Endothelial cell (in vitro differentiated cells): Measurements from ENCODE around the gene PTPRT. TPM values are rescaled to one million over a fixed set of nuclear protein-coding genes. Genes with fewer than 3 reads are reported as not detected.

Source experiments
- DNase-seq: peaks from one replicate; pipeline ENCODE4 v3.0.0; 2021; ENCODE audit warnings: low spot score
- H3K27ac Mint-ChIP-seq: one replicate; pipeline ENCODE4 v1.8.0; 2021; ENCODE audit warnings: mixed read lengths, inconsistent platforms; ENCODE audit not compliant: unreplicated experiment
- H3K27me3 Mint-ChIP-seq: one replicate; pipeline ENCODE4 v1.8.0; 2021; ENCODE audit warnings: mild to moderate bottlenecking, moderate library complexity, mixed read lengths, inconsistent platforms; ENCODE audit not compliant: unreplicated experiment
- H3K36me3 Mint-ChIP-seq: one replicate; pipeline ENCODE4 v1.8.0; 2021; ENCODE audit warnings: mild to moderate bottlenecking, low read depth, mixed read lengths, inconsistent platforms; ENCODE audit not compliant: unreplicated experiment
- H3K4me1 Mint-ChIP-seq: one replicate; pipeline ENCODE4 v1.8.0; 2021; ENCODE audit warnings: mild to moderate bottlenecking, mixed read lengths, inconsistent platforms; ENCODE audit not compliant: unreplicated experiment
- H3K4me3 Mint-ChIP-seq: one replicate; pipeline ENCODE4 v1.8.0; 2021; ENCODE audit warnings: mild to moderate bottlenecking, mixed read lengths, inconsistent platforms; ENCODE audit not compliant: unreplicated experiment
- H3K9me3 Mint-ChIP-seq: one replicate; pipeline ENCODE4 v1.8.0; 2021; ENCODE audit warnings: mixed read lengths, inconsistent platforms; ENCODE audit not compliant: unreplicated experiment
- total RNA-seq: library from RNA; stranded (reverse); fragmentation: NEBNext Ultra II Directional; extraction: Animal tissue kit (Norgen Biotek cat#: 25700); gene quantifications from one replicate; pipeline ENCODE4 v1.2.1, GENCODE V29; 2021; ENCODE audit not compliant: unreplicated experiment
- TF ChIP-seq, protein P1 (sequence below): fragments of 200-600 bp; sonication (generic); IDR thresholded peaks from one replicate; pipeline ENCODE4 v1.5.0; 2021; ENCODE audit warnings: antibody characterized with exemption; ENCODE audit not compliant: unreplicated experiment

PTPRT gene
- total RNA-seq, 1 donor from 2014 or later: 0.10 TPM

DNA sequence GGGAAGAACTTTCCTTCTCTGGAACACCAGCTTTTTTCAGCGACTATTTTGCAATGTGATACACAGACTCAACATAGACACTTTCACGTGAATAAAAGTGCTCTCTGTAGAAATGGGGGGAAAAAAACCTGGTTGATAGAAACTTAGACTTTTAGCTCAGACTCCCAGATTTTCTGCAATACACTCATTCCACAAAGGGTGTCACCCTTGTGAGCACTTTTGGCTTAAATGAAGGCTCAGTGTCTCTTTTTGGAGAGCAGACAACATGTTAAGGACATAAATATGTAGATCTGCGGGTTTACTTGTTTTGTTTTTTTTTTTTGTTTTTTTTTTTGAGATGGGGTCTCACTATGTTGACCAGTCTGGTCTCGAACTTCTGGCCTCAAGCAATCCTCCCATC, 579.6 kb downstream of the PTPRT start:
- Mint-ChIP-seq H3K36me3 (peaks cover 8% of the 10 kb centered on the region), H3K4me1 (no peaks in the 10 kb centered on the region), H3K4me3 (no peak overlapping the region), H3K27me3 (peaks cover 6% of the 10 kb centered on the region), H3K27ac (no peak overlapping the region), H3K9me3 (peaks cover 65% of the 10 kb centered on the region)
- TF ChIP-seq, protein P1, sequence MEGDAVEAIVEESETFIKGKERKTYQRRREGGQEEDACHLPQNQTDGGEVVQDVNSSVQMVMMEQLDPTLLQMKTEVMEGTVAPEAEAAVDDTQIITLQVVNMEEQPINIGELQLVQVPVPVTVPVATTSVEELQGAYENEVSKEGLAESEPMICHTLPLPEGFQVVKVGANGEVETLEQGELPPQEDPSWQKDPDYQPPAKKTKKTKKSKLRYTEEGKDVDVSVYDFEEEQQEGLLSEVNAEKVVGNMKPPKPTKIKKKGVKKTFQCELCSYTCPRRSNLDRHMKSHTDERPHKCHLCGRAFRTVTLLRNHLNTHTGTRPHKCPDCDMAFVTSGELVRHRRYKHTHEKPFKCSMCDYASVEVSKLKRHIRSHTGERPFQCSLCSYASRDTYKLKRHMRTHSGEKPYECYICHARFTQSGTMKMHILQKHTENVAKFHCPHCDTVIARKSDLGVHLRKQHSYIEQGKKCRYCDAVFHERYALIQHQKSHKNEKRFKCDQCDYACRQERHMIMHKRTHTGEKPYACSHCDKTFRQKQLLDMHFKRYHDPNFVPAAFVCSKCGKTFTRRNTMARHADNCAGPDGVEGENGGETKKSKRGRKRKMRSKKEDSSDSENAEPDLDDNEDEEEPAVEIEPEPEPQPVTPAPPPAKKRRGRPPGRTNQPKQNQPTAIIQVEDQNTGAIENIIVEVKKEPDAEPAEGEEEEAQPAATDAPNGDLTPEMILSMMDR: no peak
- DNase-seq: no peak

DNA sequence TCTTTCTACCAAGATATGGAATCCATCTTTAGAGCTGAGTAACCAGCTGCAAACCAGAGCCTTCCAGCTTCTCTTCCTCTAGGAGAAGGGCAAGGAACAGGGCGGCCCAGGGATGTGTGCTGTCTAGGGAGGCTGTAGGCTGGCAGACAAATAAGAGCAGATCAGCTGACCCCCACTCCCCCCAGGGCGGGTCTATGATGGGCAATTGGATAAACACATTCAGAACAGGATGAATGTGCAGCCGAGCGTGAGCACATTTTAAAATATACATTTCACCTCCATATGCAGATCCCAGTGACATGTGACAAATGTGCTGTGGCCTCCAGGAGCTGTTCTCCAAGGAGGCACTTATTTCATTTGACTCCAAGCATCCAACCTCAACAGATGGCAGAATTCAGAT, 580.1 kb downstream of the PTPRT start:
- no peaks in the 10 kb centered on the region for H3K4me1 Mint-ChIP-seq
- TF ChIP-seq, protein P1: no peak
- H3K4me3 Mint-ChIP-seq: no peak overlapping the region
- peaks cover 6% of the 10 kb centered on the region for H3K27me3 Mint-ChIP-seq
- peaks cover 8% of the 10 kb centered on the region for H3K36me3 Mint-ChIP-seq
- H3K27ac Mint-ChIP-seq: no peak overlapping the region
- peaks cover 65% of the 10 kb centered on the region for H3K9me3 Mint-ChIP-seq
- DNase-seq: no peak

DNA sequence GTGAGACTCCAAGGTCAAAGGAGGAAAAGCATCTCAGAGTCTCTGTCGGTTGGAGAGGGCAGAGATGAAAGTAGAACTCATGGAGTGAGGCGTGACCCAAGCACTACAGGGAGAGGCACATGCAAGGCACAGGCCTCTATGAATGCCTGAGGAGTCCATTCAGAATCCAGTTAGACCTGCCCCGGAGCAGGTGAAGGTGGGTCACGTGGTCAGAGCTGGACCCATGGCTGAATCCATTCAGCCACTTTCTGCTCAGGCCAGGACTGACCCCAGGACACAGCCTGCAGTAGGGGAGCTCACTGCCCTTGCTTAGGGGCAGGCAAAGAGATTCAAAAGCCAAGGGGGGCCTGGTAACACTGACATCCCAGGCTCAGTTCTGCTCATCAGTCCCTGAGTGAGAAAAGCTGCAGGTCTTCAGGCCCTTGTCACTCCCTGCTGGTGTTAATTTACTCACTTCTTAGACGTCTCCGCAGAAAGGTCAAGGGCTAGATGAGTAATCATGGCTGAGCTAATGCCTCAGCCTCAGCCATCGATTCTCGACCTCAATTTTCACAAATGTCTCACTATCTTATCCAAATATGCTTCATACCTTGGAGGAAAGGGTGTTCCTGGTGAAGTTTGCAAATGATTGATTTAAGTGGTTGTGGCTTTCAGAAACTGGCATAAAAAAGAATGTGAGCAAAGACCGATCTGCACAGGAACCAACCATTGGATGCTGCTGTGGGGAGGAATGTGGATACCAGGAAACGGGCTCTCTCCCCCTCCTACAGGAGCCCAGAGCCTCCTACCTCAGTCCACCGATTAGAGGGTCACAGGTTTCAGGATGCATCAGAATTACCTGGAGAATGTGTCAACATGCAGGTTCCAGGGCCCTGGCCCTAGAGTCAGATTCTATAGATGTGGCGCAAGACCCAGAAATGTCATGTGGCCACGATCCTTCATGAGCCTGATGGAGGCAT, 584.4 kb downstream of the PTPRT start:
- no peak for DNase-seq
- Mint-ChIP-seq H3K4me1 (no peaks in the 10 kb centered on the region), H3K4me3 (peak overlapping the region; percentile 39), H3K27ac (no peak overlapping the region), H3K27me3 (peaks cover 4% of the 10 kb centered on the region), H3K36me3 (peaks cover 12% of the 10 kb centered on the region), H3K9me3 (peaks cover 62% of the 10 kb centered on the region)
- TF ChIP-seq, protein P1: no peak

GRCh38 chr20:42603655-42604054, 586.1 kb downstream of the PTPRT start:
- no peak for DNase-seq
- Mint-ChIP-seq H3K27ac (no peak overlapping the region), H3K27me3 (peaks cover 4% of the 10 kb centered on the region), H3K4me3 (no peak overlapping the region), H3K4me1 (no peaks in the 10 kb centered on the region), H3K9me3 (peaks cover 57% of the 10 kb centered on the region), H3K36me3 (peaks cover 12% of the 10 kb centered on the region)
- TF ChIP-seq, protein P1: no peak

- Mint-ChIP-seq H3K4me1 (no peaks in the 10 kb centered on the region), H3K4me3 (no peak overlapping the region), H3K27me3 (peaks cover 2% of the 10 kb centered on the region), H3K36me3 (peaks cover 11% of the 10 kb centered on the region), H3K27ac (no peak overlapping the region), H3K9me3 (peaks cover 44% of the 10 kb centered on the region)
- no peak for DNase-seq
- TF ChIP-seq, protein P1: no peak
These were observed 591.1 kb downstream of the PTPRT start for GRCh38 chr20:42598581-42598980.
